H1 (cell line): ENCODE data around the gene ARHGAP26.

Source experiments
- CBX8 ChIP-seq: fragments of 300-800, 300-1000 bp; sonication (generic); IDR thresholded peaks from 2 replicates; pipeline ENCODE4 v1.7.1; 2016; ENCODE audit warnings: low read depth, low read length, borderline replicate concordance
- CTCF ChIP-seq, 3 experiments: IDR thresholded peaks; 1 replicate in 2 of 3; 2 replicates in 1 of 3; pipeline versions ENCODE4 v1.5.1 to v1.6.1; 2011; ENCODE audit warnings: low read length in 3 of 3, mild to moderate bottlenecking in 3 of 3, inconsistent platforms in 2 of 3, low read depth in 1 of 3, moderate library complexity in 1 of 3; ENCODE audit not compliant: insufficient read depth in 1 of 3; ENCODE audit errors: control extremely low read depth in 1 of 3
- EP300 ChIP-seq, 2 experiments: IDR thresholded peaks; 1 replicate in 1 of 2; 2 replicates in 1 of 2; pipeline ENCODE4 v1.6.1; 2011 to 2012; ENCODE audit warnings: low read depth in 2 of 2, low read length in 2 of 2, mild to moderate bottlenecking in 2 of 2, borderline replicate concordance in 1 of 2, inconsistent platforms in 1 of 2, moderate library complexity in 1 of 2
- POLR2AphosphoS5 ChIP-seq: IDR thresholded peaks from 2 replicates; pipeline ENCODE4 v1.6.1; 2011; ENCODE audit warnings: low read depth, low read length
- RAD21 ChIP-seq, 2 experiments: IDR thresholded peaks in 1 of 2; conservative IDR thresholded peaks in 1 of 2; 2 replicates each; pipeline ENCODE4 v1.6.1; 2011; ENCODE audit warnings: low read depth in 2 of 2, low read length in 2 of 2, improper control_type of control experiment in 1 of 2, inconsistent platforms in 1 of 2, mild to moderate bottlenecking in 1 of 2, moderate library complexity in 1 of 2

GRCh38 chr5:142771666-142772065 is 1.5 kb downstream of the ARHGAP26 start:
- TF ChIP-seq CTCF (IDR thresholded peaks at IDR 0.05; ENCODE audit: control extremely low read depth in 1 of 3, insufficient read depth in 1 of 3, low read depth in 1 of 3, low read length in 3 of 3) (no peak), RAD21 (IDR thresholded peaks at IDR 0.05 in 1 of 2, conservative IDR thresholded peaks at IDR 0.05 in 1 of 2; ENCODE audit: low read depth in 2 of 2, low read length in 2 of 2) (no peak), CBX8 (no peak), POLR2AphosphoS5 (no peak), EP300 (IDR thresholded peaks at IDR 0.05; ENCODE audit: borderline replicate concordance in 1 of 2, low read depth in 2 of 2, low read length in 2 of 2) (no peak)
